Measurements from ENCODE around the gene CPVL. TPM values are rescaled to one million over a fixed set of nuclear protein-coding genes. Genes with fewer than 3 reads are reported as not detected.

Gene CPVL
- total and polyA plus RNA-seq, 2 of the 8 experiments (the other 6 are each of a cell fraction or from before 2014, with no cell fraction given) = 40.0 to 55.0 TPM

DNA sequence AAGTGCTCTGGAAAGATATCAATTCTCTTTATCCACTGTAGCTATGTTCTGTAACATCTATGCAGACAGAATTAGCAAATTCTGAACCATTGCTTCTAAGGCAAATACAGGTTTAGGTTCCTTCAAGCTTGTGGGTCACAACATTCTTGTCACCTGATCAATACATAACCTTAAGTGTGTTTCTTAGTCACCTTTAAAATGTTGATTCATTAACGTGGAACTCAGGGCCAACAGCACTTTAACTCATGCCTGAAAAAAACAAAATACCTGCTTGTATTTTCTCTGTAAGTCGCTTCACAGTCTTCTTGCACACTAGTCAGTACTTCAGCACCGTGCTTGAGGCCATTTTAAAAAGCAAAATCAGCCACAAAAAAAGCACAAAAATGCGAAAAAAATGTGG lies 153.0 kb downstream of the CPVL start (continued):
- TF ChIP-seq CBX8 (IDR thresholded peaks at IDR 0.05; ENCODE audit: borderline replicate concordance, low read depth, low read length) = no peak
- TF ChIP-seq, protein P1, sequence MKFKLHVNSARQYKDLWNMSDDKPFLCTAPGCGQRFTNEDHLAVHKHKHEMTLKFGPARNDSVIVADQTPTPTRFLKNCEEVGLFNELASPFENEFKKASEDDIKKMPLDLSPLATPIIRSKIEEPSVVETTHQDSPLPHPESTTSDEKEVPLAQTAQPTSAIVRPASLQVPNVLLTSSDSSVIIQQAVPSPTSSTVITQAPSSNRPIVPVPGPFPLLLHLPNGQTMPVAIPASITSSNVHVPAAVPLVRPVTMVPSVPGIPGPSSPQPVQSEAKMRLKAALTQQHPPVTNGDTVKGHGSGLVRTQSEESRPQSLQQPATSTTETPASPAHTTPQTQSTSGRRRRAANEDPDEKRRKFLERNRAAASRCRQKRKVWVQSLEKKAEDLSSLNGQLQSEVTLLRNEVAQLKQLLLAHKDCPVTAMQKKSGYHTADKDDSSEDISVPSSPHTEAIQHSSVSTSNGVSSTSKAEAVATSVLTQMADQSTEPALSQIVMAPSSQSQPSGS (IDR thresholded peaks at IDR 0.05; ENCODE audit: low read length) = no peak
- no peak for TF ChIP-seq KDM1A (IDR thresholded peaks at IDR 0.05; ENCODE audit: borderline replicate concordance, low read length)

All from H1 (cell line).